Epithelial cell of prostate (primary cell): ENCODE results near the gene STRADB.
"Not testable (repeated sequence)": the region's sequence is repeated elsewhere in the genome, so short reads cannot be mapped to it uniquely, and the experiment has no call there.

Source experiments
- DNase-seq: peaks from one replicate; pipeline ENCODE4 v3.0.0-alpha.2; 2011; ENCODE audit warnings: low read depth, low spot score
- H3K27ac ChIP-seq: fragments of 450-650 bp; 2 replicates; pipeline ENCODE4 v1.5.1; 2017; ENCODE audit warnings: mild to moderate bottlenecking

STRADB gene

DNA sequence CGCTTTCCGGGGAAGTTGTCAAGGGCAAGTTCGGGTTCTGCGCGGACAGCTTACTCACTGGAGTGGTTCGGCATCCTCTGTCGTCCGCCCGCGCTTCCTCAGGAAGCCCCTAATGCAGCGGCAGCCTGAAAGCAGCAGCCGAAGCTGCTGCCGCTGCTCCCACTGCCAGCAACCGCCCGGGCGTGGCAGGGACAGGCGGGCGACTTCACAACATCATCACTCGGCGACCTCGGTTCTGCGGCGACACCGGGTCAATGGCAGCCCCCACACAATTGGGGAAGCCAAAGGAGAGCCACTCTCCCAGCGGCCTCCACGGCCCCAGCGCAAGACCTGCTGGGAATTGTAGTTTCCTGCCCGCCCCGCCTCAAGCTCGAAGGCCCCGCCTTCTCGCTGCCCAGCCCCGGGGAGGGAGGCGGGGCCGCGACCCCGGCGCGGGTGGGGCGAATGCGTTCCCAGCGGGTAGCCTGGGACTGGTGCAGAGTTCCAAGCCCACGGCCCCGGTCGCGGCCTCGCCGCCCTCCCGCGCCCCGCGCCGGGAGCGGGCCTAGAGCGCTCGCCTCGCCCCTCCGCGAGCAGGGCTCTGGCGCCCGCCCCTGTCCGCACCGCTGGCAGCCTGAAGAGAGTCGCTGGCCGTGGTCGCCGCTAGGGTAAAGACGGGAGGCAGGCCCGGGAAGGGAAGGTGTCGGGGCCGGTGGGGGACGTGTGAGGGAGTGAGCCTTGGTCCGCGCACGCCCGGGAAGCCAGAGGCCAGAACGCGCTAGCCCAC, at the start of gene STRADB, which contains the start of gene TRAK2:
Gene STRADB (plus strand): TSS at position 449 of the 766 bp plus-strand sequence. CDS start 3,101 bp downstream, outside the sequence.
Gene TRAK2 (minus strand): TSS at position 167 of the 766 bp plus-strand sequence. CDS start 30,951 bp downstream, outside the sequence.
- H3K27ac ChIP-seq: peak within 1 kb of the TSS; percentile 63
- peak; percentile 48 for DNase-seq

GRCh38 chr2:201401815-201402214, 49.7 kb upstream of the STRADB start:
- H3K27ac ChIP-seq: no peak overlapping the region
- DNase-seq: no peak

DNA sequence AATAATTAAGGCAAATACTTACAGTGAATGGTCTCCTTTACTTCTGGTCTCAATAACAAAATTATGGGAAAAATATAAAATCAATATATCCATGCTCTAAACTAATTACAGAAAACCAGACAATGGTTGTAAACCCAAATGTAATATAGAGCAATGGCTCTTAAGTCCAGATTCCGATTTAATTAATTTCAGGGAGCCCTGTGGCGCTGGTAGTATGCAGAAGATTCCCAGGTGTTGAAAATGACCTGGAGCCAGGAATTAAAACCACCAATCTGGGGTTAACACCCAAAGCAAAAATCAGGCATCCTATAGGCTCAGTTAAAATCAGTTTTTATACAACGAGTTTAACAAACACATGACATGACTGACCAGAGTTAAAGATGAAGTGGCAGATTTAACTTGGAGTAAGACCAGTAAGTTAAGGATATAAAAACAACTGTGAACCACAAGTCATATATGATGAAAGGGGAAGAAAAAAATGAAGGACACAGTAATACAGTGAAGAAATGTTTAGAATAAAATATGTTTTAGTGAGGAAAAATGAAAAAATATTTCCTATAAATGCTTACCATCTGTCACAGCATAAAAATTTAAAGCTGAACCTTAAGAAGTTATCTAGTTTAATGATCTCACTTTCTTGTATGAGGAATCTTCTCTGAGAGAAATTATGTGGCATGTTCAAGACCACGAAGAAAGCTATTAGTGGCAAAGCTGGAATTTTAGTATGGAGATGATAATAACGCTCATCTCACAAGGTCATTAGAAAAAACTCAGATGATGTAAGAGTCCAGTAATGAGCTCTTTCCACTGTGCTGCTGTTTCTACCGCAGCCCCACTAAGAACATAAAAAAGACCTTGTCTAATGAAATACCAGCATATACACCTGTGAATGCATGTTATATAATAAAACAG, 48.6 kb upstream of the STRADB start:
- DNase-seq: no peak
- H3K27ac ChIP-seq: no peak overlapping the region

DNA sequence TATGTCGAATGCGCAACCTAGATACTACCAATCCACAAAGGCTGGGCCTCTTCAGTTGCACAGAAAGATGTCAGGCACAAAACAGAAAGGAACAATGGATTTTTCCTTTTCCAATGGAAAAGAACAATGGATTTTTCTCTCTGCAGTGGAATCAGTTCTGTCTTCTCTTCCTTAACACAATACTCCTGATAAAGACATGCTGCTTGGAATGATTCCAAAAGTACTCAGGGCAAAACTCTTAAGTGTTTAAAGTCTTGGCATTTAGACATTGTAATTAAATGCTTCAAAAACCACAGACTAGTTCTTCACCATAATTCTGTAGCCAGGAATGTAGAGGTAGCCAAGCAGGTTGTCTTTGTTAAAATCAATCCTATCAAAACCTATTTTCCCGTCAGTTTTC, 47.7 kb upstream of the STRADB start:
- H3K27ac ChIP-seq: no peak overlapping the region
- peak; percentile 12 for DNase-seq

- no peak overlapping the region for H3K27ac ChIP-seq
- DNase-seq: no peak
Measured at GRCh38 chr2:201404699-201405280, 46.8 kb upstream of the STRADB start.

- peak overlapping the region; percentile 39 for H3K27ac ChIP-seq
Measured at GRCh38 chr2:201406077-201406662, 45.4 kb upstream of the STRADB start.

GRCh38 chr2:201407265-201407664, 44.3 kb upstream of the STRADB start:
- no peak for DNase-seq
- peak overlapping the region; percentile 39 for H3K27ac ChIP-seq

More at GRCh38 chr2:201406077-201406662, 45.4 kb upstream of the STRADB start:
- DNase-seq: no peak

DNA sequence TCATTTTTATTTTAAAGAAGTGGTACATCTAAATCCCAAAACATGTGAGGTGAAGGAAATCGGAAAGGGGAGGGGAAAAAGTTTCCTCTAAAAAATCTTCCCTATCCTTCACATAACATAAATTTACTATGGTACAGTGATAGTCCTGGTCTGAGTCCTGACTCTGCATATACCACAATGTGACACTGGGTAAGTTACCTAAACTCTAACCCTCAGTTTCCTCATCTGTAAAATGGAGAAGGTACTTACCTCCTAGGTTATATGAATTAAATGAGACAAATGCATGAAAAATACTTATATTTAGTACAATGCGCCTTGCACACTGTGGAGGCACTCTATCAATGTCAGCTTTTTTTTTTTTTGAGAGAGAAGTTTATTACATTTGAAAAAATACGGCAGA, 42.6 kb upstream of the STRADB start:
- no peak for DNase-seq
- H3K27ac ChIP-seq: no peak overlapping the region

DNA sequence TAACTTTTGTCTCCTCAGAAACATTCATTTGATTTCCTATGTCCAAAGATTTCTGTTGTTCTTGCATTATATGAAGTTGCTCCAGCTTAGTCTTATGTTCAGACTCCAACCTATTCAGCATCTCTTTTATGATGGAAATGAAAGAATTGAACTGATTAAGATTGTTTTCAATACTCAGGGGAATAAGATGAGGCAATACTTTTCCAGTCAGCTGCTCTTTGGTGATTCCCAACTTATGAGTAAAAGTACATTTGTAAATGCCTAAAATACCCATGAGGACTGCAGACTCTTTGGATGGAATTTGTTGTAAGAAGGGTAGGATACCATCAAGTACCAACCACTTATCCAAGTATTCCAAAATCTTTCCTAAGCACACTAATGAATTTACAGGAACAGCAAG, 40.1 kb upstream of the STRADB start:
- DNase-seq: no peak
- H3K27ac ChIP-seq: no peak overlapping the region

GRCh38 chr2:201413143-201413542, 38.4 kb upstream of the STRADB start:
- no peak overlapping the region for H3K27ac ChIP-seq
- no peak for DNase-seq

- no peak overlapping the region for H3K27ac ChIP-seq
- DNase-seq: no peak
Measured at GRCh38 chr2:201413552-201413951, 38.0 kb upstream of the STRADB start.

- no peak overlapping the region for H3K27ac ChIP-seq
- DNase-seq: no peak
Measured at GRCh38 chr2:201414099-201415023, 37.2 kb upstream of the STRADB start.

DNA sequence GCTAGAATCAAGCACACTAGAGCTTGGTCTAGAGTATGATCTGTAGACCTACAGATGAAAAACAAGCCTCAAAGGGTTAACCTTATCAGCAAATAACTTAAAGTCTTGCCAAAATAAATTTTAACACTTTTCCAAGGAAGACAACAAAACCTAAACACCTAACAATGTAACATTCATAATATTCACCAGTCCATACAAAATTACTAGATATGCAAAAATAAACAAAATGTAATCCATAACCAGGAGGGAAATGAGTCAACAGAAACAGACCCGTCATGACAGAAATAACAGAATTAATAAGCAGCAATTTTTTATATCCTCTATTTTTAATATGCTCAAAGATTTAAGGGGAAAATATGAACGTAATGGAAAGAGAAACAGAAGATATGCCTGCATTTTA, 36.4 kb upstream of the STRADB start:
- no peak overlapping the region for H3K27ac ChIP-seq
- DNase-seq: no peak

GRCh38 chr2:201419057-201419635, 32.4 kb upstream of the STRADB start:
- peak; percentile 14 for DNase-seq
- H3K27ac ChIP-seq: peak overlapping the region; percentile 60

GRCh38 chr2:201419986-201420385, 31.6 kb upstream of the STRADB start:
- peak overlapping the region; percentile 60 for H3K27ac ChIP-seq
- DNase-seq: no peak

DNA sequence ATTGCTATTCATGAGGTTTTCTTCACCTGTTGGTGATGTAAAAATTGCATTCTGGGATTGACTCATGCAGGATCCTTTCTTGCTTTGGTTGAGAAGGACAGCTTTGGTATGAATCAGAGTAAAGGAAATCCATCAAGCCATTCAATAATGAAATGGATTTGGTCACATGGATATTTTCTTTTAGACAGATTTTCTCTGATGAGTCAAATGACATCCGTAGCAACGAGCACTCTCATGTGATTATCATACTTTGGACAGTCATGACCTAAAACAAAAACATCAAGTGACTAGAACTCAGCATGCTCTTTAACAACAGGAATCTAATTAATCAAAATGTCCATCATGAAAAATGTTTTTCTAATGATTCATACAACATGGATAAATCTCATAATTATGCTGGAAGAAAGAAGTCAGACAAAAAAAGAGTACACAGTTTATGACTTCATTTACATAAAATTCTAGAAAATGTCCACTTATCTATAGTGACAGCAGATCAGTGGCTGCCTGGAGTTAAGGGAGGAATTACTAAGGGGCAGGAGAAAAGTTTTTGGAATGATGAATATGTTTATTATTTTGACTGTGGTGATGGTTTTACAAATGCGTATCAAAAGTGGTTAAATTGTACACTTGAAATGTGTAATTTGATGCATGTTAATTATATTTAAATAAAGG, 31.0 kb upstream of the STRADB start:
- DNase-seq: peak; percentile 77
- peak overlapping the region; percentile 60 for H3K27ac ChIP-seq

DNA sequence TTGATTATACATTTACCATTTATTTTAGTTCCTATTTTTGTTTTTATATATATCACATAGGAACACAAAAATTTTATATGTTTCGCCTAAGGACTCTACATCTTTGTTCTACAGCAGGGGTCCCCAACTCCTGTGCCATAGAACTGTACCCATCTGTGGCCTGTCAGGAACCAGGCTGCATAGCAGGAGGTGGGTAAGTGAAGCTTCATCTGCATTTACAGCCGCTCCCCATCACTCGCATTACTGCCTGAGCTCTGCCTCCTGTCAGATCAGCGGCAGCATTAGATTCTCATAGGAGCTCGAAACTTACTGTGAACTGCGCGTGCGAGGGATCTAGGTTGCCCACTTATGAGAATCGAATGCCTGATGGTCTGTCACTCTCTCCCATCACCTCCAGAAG, 25.6 kb upstream of the STRADB start:
- no peak overlapping the region for H3K27ac ChIP-seq
- DNase-seq: no peak

- not testable (repeated sequence) for H3K27ac ChIP-seq, DNase-seq
Measured at GRCh38 chr2:201428366-201428765, 23.2 kb upstream of the STRADB start.
